ENCODE results near the gene ANXA6.

The ANXA6 gene

DNA sequence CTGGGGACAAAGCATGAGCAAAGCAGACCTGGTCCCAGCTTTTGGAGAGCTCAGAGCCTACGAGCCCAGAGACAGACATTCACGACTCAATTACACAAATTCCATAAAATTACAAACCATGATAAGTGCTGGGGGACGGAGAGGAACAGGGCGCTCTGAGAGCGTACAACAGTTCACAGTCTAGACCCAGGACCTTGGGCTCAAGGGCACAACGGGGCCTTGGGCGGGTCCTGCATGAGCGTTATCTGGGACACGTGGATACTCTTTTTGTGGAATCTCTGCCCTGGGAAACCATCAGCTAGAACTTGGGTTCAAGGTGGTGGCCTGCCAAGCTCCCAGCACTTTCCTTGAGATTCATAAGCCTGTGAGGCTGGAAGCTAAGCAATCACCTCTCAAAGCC, 9.4 kb upstream of the ANXA6 start:
- Histone ChIP-seq H2AFZ (ENCODE audit: low read depth, low read length) (no peak overlapping the region), H3K27me3 (ENCODE audit: low read depth, low read length) (no peaks in the 10 kb centered on the region), H3K9ac (ENCODE audit: low read length) (no peak overlapping the region), H3K79me2 (ENCODE audit: low read length) (no peaks in the 10 kb centered on the region), H3K4me2 (ENCODE audit: low read length) (no peak overlapping the region), H3K36me3 (replicated peaks; ENCODE audit: low read depth, low read length) (no peaks in the 10 kb centered on the region), H4K20me1 (ENCODE audit: insufficient read depth, low read length) (no peaks in the 10 kb centered on the region), H3K4me1 (ENCODE audit: low read length) (peaks cover 7% of the 10 kb centered on the region), H3K9me3 (ENCODE audit: insufficient read depth, low read length) (no peaks in the 10 kb centered on the region), H3K4me3 (ENCODE audit: low read length) (no peak overlapping the region), H3K27ac (ENCODE audit: low read length) (no peak overlapping the region)
- TF ChIP-seq, protein P1, sequence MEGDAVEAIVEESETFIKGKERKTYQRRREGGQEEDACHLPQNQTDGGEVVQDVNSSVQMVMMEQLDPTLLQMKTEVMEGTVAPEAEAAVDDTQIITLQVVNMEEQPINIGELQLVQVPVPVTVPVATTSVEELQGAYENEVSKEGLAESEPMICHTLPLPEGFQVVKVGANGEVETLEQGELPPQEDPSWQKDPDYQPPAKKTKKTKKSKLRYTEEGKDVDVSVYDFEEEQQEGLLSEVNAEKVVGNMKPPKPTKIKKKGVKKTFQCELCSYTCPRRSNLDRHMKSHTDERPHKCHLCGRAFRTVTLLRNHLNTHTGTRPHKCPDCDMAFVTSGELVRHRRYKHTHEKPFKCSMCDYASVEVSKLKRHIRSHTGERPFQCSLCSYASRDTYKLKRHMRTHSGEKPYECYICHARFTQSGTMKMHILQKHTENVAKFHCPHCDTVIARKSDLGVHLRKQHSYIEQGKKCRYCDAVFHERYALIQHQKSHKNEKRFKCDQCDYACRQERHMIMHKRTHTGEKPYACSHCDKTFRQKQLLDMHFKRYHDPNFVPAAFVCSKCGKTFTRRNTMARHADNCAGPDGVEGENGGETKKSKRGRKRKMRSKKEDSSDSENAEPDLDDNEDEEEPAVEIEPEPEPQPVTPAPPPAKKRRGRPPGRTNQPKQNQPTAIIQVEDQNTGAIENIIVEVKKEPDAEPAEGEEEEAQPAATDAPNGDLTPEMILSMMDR (IDR thresholded peaks at IDR 0.05; ENCODE audit: low read depth, low read length): no peak
- no peak for TF ChIP-seq EZH2phosphoT487 (IDR thresholded peaks at IDR 0.05; ENCODE audit: low read depth)

DNA sequence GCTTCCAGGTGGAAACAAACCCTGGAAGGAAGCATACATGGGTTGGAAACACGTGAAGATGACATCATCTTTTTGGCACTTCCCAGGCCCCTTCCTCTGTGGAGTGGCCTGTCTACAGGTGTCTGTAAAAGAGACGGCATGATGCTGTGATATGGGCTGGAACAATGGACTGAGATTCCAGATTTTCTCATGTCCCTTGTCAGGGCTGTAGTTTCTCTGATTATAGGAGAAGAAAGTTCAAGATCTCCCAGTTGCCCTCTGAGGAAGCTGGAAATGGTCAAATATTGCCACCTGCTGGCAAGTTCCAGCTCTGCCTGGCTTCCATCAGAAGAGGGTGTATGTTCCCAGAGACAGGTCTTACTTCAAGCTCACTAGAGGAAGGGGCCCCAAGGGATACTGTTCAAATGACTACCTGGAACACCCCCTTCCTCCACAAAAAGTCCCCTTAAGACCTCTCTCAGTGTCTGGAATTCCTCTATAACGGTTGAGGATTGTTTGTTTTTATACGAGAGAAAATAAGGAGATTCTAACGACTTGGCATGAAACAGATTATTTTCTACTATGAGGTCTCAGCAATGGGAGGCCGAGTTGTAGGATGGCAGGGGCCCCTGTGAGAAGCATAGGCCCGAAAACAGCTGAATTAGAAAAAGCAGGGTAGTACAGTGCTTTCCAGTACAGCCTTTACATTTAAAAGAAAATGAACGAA, 7.3 kb upstream of the ANXA6 start:
- H3K79me2 ChIP-seq (ENCODE audit: low read length): no peaks in the 10 kb centered on the region
- no peaks in the 10 kb centered on the region for H3K36me3 ChIP-seq (replicated peaks; ENCODE audit: low read depth, low read length)
- peaks cover 11% of the 10 kb centered on the region for H3K4me1 ChIP-seq (ENCODE audit: low read length)
- H4K20me1 ChIP-seq (ENCODE audit: insufficient read depth, low read length): no peaks in the 10 kb centered on the region
- H3K27me3 ChIP-seq (ENCODE audit: low read depth, low read length): peaks cover 11% of the 10 kb centered on the region
- H3K9ac ChIP-seq (ENCODE audit: low read length): no peak overlapping the region
- peak overlapping the region; percentile 32; the same call in 1 of the 2 replicates for H3K4me2 ChIP-seq (ENCODE audit: low read length)
- TF ChIP-seq, protein P1 (IDR thresholded peaks at IDR 0.05; ENCODE audit: low read depth, low read length): peak; percentile 87
- no peak for TF ChIP-seq EZH2phosphoT487 (IDR thresholded peaks at IDR 0.05; ENCODE audit: low read depth)
- H3K27ac ChIP-seq (ENCODE audit: low read length): no peak overlapping the region
- H2AFZ ChIP-seq (ENCODE audit: low read depth, low read length): no peak overlapping the region
- no peak overlapping the region for H3K4me3 ChIP-seq (ENCODE audit: low read length)
- no peaks in the 10 kb centered on the region for H3K9me3 ChIP-seq (ENCODE audit: insufficient read depth, low read length)

DNA sequence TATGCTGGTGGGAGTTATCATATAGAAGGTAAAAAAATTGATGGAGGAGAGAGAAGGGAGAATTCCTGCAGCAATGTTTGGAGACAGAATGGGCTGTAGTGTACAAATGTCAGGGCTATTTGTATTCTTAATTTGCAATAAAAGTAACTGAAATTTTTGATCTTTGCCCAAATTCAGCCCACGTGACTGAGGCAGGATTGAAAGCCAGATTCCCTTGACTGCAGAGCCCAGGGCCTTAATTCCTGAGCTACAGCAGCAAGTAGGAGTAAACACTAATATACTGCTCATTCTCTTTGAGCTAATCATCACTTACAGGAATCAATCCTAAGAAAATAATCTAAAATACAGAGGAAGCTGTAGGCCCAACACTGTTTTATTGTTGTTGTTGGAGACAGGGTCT, 5.2 kb upstream of the ANXA6 start:
- no peak overlapping the region for H3K4me2 ChIP-seq (ENCODE audit: low read length)
- no peaks in the 10 kb centered on the region for H3K79me2 ChIP-seq (ENCODE audit: low read length)
- H3K9me3 ChIP-seq (ENCODE audit: insufficient read depth, low read length): no peaks in the 10 kb centered on the region
- TF ChIP-seq EZH2phosphoT487 (IDR thresholded peaks at IDR 0.05; ENCODE audit: low read depth): no peak
- TF ChIP-seq, protein P1 (IDR thresholded peaks at IDR 0.05; ENCODE audit: low read depth, low read length): no peak
- no peak overlapping the region for H3K27ac ChIP-seq (ENCODE audit: low read length)
- peaks cover 22% of the 10 kb centered on the region for H3K27me3 ChIP-seq (ENCODE audit: low read depth, low read length)
- H3K36me3 ChIP-seq (replicated peaks; ENCODE audit: low read depth, low read length): no peaks in the 10 kb centered on the region
- H3K9ac ChIP-seq (ENCODE audit: low read length): no peak overlapping the region
- no peak overlapping the region for H3K4me3 ChIP-seq (ENCODE audit: low read length)
- peaks cover 22% of the 10 kb centered on the region for H3K4me1 ChIP-seq (ENCODE audit: low read length)
- no peaks in the 10 kb centered on the region for H4K20me1 ChIP-seq (ENCODE audit: insufficient read depth, low read length)
- no peak overlapping the region for H2AFZ ChIP-seq (ENCODE audit: low read depth, low read length)

DNA sequence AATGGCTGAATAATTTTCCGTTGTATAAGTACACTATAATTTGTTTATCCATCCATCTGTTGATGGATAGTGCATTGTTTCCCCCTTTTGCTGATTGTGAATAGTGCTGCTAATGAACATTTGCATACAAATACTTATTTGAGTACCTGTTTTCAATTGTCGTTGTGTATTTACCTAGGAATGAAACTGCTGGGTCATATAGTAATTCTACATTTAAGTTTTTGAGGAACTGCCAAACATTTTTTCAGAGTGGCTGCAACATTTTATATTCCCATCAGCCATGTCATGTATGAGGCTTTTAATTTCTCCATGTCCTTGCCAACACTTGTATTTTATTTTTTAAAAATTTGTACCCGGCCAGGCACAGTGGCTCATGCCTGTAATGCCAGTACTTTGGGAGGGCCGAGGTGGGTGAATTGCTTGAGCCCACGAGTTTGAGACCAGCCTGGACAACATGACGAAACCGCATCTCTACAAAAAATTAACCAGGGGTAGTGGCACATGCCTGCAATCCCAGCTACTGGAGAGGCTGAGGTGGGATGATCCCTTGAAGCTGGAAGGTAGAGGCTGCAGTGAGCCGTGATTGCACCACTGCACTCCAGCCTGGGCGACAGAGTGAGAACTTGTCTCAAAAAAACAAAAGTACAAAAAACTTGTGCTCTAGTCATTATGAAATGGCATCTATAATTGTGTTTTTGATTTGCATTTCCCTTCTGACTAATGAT, 2.2 kb upstream of the ANXA6 start:
- peak overlapping the region; percentile 49 for H3K4me2 ChIP-seq (ENCODE audit: low read length)
- no peak overlapping the region for H3K4me3 ChIP-seq (ENCODE audit: low read length)
- H3K4me1 ChIP-seq (ENCODE audit: low read length): peaks cover 34% of the 10 kb centered on the region

More for the DNA sequence above, 2.2 kb upstream of the ANXA6 start:
- H2AFZ ChIP-seq (ENCODE audit: low read depth, low read length): no peak overlapping the region
- TF ChIP-seq, protein P1 (IDR thresholded peaks at IDR 0.05; ENCODE audit: low read depth, low read length): no peak
- TF ChIP-seq EZH2phosphoT487 (IDR thresholded peaks at IDR 0.05; ENCODE audit: low read depth): no peak
- no peak overlapping the region for H3K9ac ChIP-seq (ENCODE audit: low read length)
- no peak overlapping the region for H3K27ac ChIP-seq (ENCODE audit: low read length)
- H3K27me3 ChIP-seq (ENCODE audit: low read depth, low read length): peaks cover 31% of the 10 kb centered on the region
- no peaks in the 10 kb centered on the region for H3K9me3 ChIP-seq (ENCODE audit: insufficient read depth, low read length)
- H3K79me2 ChIP-seq (ENCODE audit: low read length): no peaks in the 10 kb centered on the region
- H3K36me3 ChIP-seq (replicated peaks; ENCODE audit: low read depth, low read length): no peaks in the 10 kb centered on the region
- no peaks in the 10 kb centered on the region for H4K20me1 ChIP-seq (ENCODE audit: insufficient read depth, low read length)

All from OCI-LY3 (cell line).